Omental fat pad (tissue), 4 donors: ENCODE measurements around the gene PAIP2. TPM values are rescaled to one million over a fixed set of nuclear protein-coding genes. Genes with fewer than 3 reads are reported as not detected.
"Not testable (repeated sequence)": the region's sequence is repeated elsewhere in the genome, so short reads cannot be mapped to it uniquely, and the experiment has no call there.

Experiments used
- ATAC-seq: fragments of 150-250 bp; one replicate; pipeline ENCODE4 v1.9.1; 2016; ENCODE audit warnings: mild to moderate bottlenecking, moderate library complexity; ENCODE audit not compliant: low FRiP score
- DNase-seq: peaks from one replicate; pipeline ENCODE4 v3.0.0-alpha.2; 2019; ENCODE audit warnings: low spot score
- total RNA-seq, 4 donors: library from RNA; depleted of rRNA; stranded (reverse); fragments of >200 nt; gene quantifications; one replicate each; pipeline ENCODE4 v1.1.0, GENCODE V29; 2016
- TF ChIP-seq, protein P1 (sequence below), 3 donors: fragments of 450-650 bp; IDR thresholded peaks; one replicate each; pipeline ENCODE4 v1.5.1; 2016 to 2017; ENCODE audit warnings: antibody characterized with exemption in 3 of 3, mild to moderate bottlenecking in 3 of 3, moderate library complexity in 2 of 3

Gene PAIP2
- total RNA-seq, 4 donors from 2014 or later, result 73.1 to 113 (median 103) TPM

DNA sequence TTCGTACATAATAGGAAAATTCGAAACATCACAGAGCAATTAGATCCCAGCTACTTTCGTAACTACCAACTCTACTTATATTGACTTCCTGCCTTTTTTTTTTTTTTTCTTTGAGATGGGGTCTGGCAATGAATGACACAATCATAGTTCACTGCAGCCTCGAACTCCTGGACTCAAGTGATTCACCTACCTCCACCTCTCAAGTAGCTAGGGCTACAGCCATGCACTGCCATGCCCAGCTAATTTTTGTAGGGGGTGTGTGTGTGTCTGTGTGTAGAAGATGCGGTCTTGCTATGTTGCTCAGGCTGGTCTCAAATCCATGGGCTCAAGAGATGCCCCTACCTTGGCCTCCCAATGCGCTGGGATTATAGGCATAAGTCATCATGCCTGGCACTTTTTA lies 5.8 kb upstream of the PAIP2 start:
- TF ChIP-seq, protein P1, sequence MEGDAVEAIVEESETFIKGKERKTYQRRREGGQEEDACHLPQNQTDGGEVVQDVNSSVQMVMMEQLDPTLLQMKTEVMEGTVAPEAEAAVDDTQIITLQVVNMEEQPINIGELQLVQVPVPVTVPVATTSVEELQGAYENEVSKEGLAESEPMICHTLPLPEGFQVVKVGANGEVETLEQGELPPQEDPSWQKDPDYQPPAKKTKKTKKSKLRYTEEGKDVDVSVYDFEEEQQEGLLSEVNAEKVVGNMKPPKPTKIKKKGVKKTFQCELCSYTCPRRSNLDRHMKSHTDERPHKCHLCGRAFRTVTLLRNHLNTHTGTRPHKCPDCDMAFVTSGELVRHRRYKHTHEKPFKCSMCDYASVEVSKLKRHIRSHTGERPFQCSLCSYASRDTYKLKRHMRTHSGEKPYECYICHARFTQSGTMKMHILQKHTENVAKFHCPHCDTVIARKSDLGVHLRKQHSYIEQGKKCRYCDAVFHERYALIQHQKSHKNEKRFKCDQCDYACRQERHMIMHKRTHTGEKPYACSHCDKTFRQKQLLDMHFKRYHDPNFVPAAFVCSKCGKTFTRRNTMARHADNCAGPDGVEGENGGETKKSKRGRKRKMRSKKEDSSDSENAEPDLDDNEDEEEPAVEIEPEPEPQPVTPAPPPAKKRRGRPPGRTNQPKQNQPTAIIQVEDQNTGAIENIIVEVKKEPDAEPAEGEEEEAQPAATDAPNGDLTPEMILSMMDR (IDR thresholded peaks at IDR 0.05), result no peak
- ATAC-seq, result no peak

DNA sequence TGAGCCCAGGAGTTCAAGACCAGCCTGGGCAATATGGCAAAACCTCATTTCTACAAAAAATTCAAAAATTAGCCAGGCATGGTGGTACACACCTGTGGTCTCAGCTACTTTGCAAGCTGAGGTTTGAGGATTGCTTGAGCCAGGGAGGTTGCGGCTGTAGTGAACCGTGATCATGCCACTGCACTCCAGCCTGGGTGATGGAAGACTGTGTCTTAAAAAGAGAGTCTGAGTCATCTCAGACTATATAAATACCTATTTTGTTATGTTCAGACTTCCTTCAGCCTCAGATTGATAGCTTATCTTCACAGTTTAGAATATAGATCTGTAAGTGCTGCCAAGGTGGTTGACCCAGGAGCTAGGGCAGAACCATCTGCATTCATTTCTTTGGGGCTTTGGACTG lies 1.6 kb upstream of the PAIP2 start:
- ATAC-seq (no peak), DNase-seq (no peak)
- TF ChIP-seq, protein P1 (IDR thresholded peaks at IDR 0.05), result no peak

More for the DNA sequence above, 5.8 kb upstream of the PAIP2 start:
- no peak for DNase-seq

DNA sequence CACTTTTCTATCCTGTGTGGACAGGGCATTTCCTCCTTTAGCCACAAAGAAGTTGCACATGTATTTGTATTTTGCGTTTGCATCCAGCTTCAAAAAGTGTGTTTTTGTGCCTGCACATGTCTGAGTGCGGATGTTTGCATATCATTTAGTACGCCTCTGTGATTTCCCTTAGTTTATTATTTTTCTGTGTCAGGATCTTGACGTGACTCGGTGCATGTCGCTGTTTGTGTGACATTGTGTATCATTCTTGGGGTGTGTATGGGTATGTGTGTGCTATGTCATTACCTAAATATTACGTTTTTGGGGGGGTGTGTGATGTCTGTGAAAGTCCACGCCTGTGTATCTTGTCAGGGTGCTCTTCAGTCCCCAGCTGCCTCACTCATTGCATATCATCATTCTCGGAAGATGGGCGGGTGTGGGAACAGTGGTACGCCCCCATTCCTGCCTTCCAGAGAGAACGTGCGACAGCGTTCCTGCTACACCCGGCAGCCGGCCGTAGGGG lies 416 bp upstream of the PAIP2 start:
- TF ChIP-seq, protein P1 (IDR thresholded peaks at IDR 0.05), result no peak
- ATAC-seq, result no peak
- no peak for DNase-seq

DNA sequence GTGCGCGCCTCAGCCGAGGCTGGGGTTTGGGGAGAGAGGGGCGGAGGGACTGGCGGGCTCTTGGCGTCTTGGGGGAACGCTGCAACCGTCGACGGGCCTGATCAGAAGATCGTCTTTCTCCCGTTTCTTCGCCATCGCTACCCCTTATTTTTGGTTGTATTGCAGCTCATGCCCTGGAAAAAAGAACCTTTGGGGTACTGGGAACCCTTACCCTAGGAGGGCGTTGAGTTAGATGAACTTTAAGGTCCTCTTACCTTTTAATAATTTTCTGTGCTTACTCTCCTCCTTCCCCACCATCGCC lies 719 bp downstream of the PAIP2 start:
- DNase-seq (no peak), ATAC-seq (no peak)
- TF ChIP-seq, protein P1 (IDR thresholded peaks at IDR 0.05), result no peak

DNA sequence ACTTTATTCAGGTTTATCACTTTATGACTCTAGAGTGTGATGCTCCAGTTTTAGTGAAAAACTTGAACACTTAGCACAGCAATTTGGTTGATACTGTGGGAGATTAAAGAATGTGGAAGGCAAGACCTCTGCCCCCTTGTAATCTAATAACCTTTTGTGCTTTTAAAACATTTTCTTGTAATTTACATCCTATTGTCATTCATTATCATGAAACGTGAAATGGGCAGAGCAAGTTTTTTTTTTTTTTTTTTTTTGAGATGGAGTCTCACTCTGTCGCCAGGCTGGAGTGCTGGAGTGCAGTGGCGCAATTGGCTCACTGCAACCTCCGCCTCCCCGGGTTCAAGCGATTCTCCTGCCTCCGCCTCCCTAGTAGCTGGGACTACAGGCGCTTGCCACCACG lies 1.8 kb downstream of the PAIP2 start:
- no peak for DNase-seq
- TF ChIP-seq, protein P1 (IDR thresholded peaks at IDR 0.05), result no peak
- no peak for ATAC-seq

DNA sequence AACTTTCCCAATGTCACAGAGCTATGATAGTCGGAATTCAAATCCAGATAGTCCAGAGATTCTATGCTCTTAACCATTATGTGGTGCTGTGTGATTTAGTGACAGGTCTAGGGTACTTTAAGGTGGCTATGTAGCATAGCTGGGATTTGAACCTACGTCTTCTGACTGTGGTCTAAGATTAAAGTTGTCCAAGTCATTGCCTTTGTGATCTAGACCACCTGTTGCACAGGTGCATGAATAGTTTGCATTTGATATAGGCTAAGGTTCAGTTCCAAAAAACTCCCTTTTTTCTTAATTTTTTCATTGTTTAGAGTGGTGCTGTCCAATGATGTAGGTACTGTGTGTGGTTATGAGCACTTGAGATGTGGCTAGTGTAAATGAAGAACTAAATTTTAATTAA lies 2.5 kb downstream of the PAIP2 start:
- TF ChIP-seq, protein P1 (IDR thresholded peaks at IDR 0.05), result no peak
- ATAC-seq (no peak), DNase-seq (no peak)

DNA sequence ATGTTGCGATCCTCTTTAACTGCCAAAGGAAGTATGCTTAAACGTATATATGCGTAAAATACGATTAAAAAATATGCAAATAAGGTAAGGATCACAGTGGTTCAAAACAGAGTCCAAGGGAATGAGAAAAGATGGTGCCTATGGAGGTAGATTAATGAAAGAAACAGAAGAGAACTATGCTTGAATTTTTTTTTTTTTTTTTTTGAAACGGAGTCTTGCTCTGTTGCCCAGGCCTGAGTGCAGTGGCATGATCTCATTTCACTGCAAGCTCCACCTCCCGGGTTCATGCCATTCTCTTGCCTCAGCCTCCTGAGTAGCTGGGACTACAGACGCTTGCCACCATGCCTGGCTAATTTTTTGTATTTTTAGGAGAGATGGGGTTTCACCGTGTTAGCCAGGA lies 3.8 kb downstream of the PAIP2 start:
- not testable (repeated sequence) for ATAC-seq, DNase-seq

DNA sequence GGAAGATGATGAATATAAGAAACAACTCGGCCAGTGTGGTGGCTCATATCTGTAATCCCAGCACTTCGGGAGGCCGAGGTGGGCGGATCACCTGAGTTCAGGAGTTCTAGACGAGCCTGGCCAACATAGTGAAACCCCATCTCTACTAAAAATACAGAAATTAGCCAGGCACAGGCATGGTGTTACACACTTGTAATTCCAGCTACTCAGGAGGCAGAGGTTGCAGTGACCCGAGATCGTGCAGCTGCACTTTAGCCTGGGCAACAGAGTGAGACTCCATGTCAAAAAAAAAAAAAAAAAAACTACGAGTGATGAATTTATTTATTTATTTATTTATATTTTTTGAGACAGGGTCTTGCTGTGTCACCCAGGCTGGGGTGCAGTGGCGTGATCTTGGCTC lies 6.2 kb downstream of the PAIP2 start:
- not testable (repeated sequence) for ATAC-seq, DNase-seq
